ENCODE data around the gene SLC30A2.

GRCh38 chr1:26053718-26054560 is 8.0 kb upstream of the SLC30A2 start:
- TF ChIP-seq CTCF (IDR thresholded peaks at IDR 0.05) (no peak), POLR2A (IDR thresholded peaks at IDR 0.05) (no peak)
